ENCODE data around the gene PAX3.

PAX3 gene

GRCh38 chr2:222264791-222265320 lies 33.9 kb downstream of the PAX3 start:
- no peak for DNase-seq

- no peak for DNase-seq
These were observed 37.3 kb downstream of the PAX3 start for GRCh38 chr2:222261504-222261903.

GRCh38 chr2:222257645-222258044 lies 41.2 kb downstream of the PAX3 start:
- DNase-seq: no peak

- DNase-seq: no peak
These were observed 42.5 kb downstream of the PAX3 start for GRCh38 chr2:222256250-222256649.

- no peak for DNase-seq
These were observed 43.7 kb downstream of the PAX3 start for GRCh38 chr2:222255090-222255489.

- DNase-seq: no peak
These were observed 48.5 kb downstream of the PAX3 start for GRCh38 chr2:222250313-222250712.

GRCh38 chr2:222249444-222249843 lies 49.4 kb downstream of the PAX3 start:
- no peak for DNase-seq

GRCh38 chr2:222248818-222249217 lies 50.0 kb downstream of the PAX3 start:
- DNase-seq: no peak

- DNase-seq: no peak
These were observed 50.5 kb downstream of the PAX3 start for GRCh38 chr2:222248256-222248655.

GRCh38 chr2:222242532-222242931 lies 56.3 kb downstream of the PAX3 start:
- DNase-seq: no peak

GRCh38 chr2:222241128-222241870 lies 57.5 kb downstream of the PAX3 start:
- DNase-seq: no peak

- no peak for DNase-seq
These were observed 58.1 kb downstream of the PAX3 start for GRCh38 chr2:222240676-222241049.

GRCh38 chr2:222239945-222240675 lies 58.7 kb downstream of the PAX3 start:
- no peak for DNase-seq

GRCh38 chr2:222239091-222239490 lies 59.7 kb downstream of the PAX3 start:
- no peak for DNase-seq

- no peak for DNase-seq
These were observed 60.7 kb downstream of the PAX3 start for GRCh38 chr2:222238072-222238471.

- no peak for DNase-seq
These were observed 66.0 kb downstream of the PAX3 start for GRCh38 chr2:222232839-222233238.

- no peak for DNase-seq
These were observed 66.4 kb downstream of the PAX3 start for GRCh38 chr2:222232372-222232771.

- no peak for DNase-seq
These were observed 70.7 kb downstream of the PAX3 start for GRCh38 chr2:222228054-222228453.

GRCh38 chr2:222218786-222219185 lies 80.0 kb downstream of the PAX3 start:
- DNase-seq: no peak

- no peak for DNase-seq
These were observed 81.1 kb downstream of the PAX3 start for GRCh38 chr2:222217712-222218111.

- DNase-seq: no peak
These were observed 83.9 kb downstream of the PAX3 start for GRCh38 chr2:222214885-222215284.

- DNase-seq: no peak
These were observed 85.7 kb downstream of the PAX3 start for GRCh38 chr2:222213049-222213448.

- DNase-seq: no peak
These were observed 86.2 kb downstream of the PAX3 start for GRCh38 chr2:222212571-222212970.

- no peak for DNase-seq
These were observed 90.6 kb downstream of the PAX3 start for GRCh38 chr2:222208010-222208690.

All from kidney glomerular epithelial cell (primary cell).